Activated CD8-positive, alpha-beta memory T cell treated with anti-CD3 and anti-CD28 coated beads, Interleukin-2, amount 10 ng/mL, durations not matched to agents 7 days and 5 days (primary cell): ENCODE measurements around the gene NUDT9. TPM values are rescaled to one million over a fixed set of nuclear protein-coding genes. Genes with fewer than 3 reads are reported as not detected.
"Not testable (repeated sequence)": the region's sequence is repeated elsewhere in the genome, so short reads cannot be mapped to it uniquely, and the experiment has no call there.

Experiments
- ATAC-seq: fragments of 150-1000 bp; cut with Tn5 transposase; one replicate; pipeline ENCODE4 v1.10.0; 2021; ENCODE audit warnings: moderate library complexity
- CTCF ChIA-PET: fragments of 350-600 bp; sonication (Branson Sonifier 250); formaldehyde crosslinking; loops from one replicate; lab custom pipeline; 2021; ENCODE audit warnings: antibody characterized with exemption; lab: Charles Lee
- DNase-seq: peaks from one replicate; pipeline ENCODE4 v3.0.0-alpha.2; 2020
- H3K27ac Mint-ChIP-seq: one replicate; pipeline ENCODE4 v1.8.0; 2021; ENCODE audit warnings: mild to moderate bottlenecking, mixed read lengths
- H3K27me3 Mint-ChIP-seq: one replicate; pipeline ENCODE4 v1.8.0; 2021; ENCODE audit warnings: mixed read lengths
- H3K36me3 Mint-ChIP-seq: one replicate; pipeline ENCODE4 v1.8.0; 2021; ENCODE audit warnings: mild to moderate bottlenecking, mixed read lengths
- H3K4me1 Mint-ChIP-seq: one replicate; pipeline ENCODE4 v1.8.0; 2021; ENCODE audit warnings: mixed read lengths
- H3K4me3 Mint-ChIP-seq: one replicate; pipeline ENCODE4 v1.8.0; 2021; ENCODE audit warnings: mild to moderate bottlenecking, moderate library complexity, mixed read lengths
- H3K9me3 Mint-ChIP-seq: one replicate; pipeline ENCODE4 v1.8.0; 2022; ENCODE audit warnings: low read depth, mixed read lengths
- total RNA-seq, 2 experiments: library from RNA; stranded (reverse); gene quantifications; one replicate each; pipeline ENCODE4 v1.2.3, GENCODE V29; 2021

NUDT9 gene, protein sequence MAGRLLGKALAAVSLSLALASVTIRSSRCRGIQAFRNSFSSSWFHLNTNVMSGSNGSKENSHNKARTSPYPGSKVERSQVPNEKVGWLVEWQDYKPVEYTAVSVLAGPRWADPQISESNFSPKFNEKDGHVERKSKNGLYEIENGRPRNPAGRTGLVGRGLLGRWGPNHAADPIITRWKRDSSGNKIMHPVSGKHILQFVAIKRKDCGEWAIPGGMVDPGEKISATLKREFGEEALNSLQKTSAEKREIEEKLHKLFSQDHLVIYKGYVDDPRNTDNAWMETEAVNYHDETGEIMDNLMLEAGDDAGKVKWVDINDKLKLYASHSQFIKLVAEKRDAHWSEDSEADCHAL
- total RNA-seq: 1 to 10 TPM; 8.1 to 9.6 TPM

- Mint-ChIP-seq H3K27me3 (no peaks in the 10 kb centered on the region), H3K36me3 (no peaks in the 10 kb centered on the region), H3K9me3 (no peaks in the 10 kb centered on the region), H3K27ac (peak within 1 kb of the TSS; percentile 95), H3K4me3 (peak within 1 kb of the TSS; percentile 96), H3K4me1 (peaks cover 24% of the 10 kb centered on the region)
- CTCF ChIA-PET: interaction anchor here (0.7 to 2.2 kb wide), 4 partner anchors 24 to 47 kb away, joined by 3 to 16 read pairs (median 5); partner anchors contain the start of gene HSD17B11
- DNase-seq: peak; percentile 92
- peak; percentile 94 for ATAC-seq
Observed at GRCh38 chr4:87422104-87423052, at the start of gene NUDT9. Gene NUDT9 (plus strand): TSS chr4:87422573. CDS start chr4:87422906, 333 bp downstream.

DNA sequence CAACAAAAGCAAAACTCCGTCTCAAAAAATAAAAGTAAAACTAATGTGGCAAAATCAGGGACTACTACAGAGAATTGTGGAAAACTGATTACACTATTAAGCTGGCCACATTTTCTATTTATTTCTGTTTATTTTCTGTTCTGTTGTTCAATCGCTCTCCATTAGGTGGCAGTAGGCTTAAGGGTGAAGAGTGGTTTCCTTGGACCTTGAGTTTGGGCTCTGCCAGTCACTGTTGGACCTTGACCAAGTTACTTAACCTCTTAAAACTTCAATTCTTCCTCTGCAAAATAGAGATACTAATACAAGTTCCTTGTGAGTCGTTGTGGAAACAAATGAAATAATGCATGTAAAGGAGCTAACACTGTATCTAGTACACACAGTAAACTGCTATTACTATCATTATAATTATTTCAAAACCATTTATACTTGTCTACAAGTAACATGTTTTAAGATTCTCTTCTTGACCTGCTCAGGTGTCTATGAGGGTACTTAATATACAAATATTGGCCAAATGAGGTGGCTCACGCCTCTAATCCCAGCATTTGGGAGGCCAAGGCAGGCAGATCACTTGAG, 46.6 kb upstream of the NUDT9 start:
- H3K36me3 Mint-ChIP-seq: peaks cover 19% of the 10 kb centered on the region
- no peak overlapping the region for H3K27ac Mint-ChIP-seq
- CTCF ChIA-PET: interaction anchor here (0.6 to 3.5 kb wide), 21 partner anchors 9 to 456 kb away, joined by 3 to 39 read pairs (median 4); partner anchors contain the start of genes HSD17B11 and NUDT9
- no peak overlapping the region for H3K4me3 Mint-ChIP-seq
- peak; percentile 49 for ATAC-seq
- no peaks in the 10 kb centered on the region for H3K9me3 Mint-ChIP-seq
- H3K4me1 Mint-ChIP-seq: no peaks in the 10 kb centered on the region
- DNase-seq: no peak
- H3K27me3 Mint-ChIP-seq: no peaks in the 10 kb centered on the region

- ATAC-seq: no peak
Observed at GRCh38 chr4:87377816-87378215, 44.6 kb upstream of the NUDT9 start.

GRCh38 chr4:87382116-87382515, 40.3 kb upstream of the NUDT9 start:
- peaks cover 14% of the 10 kb centered on the region for H3K4me1 Mint-ChIP-seq
- H3K36me3 Mint-ChIP-seq: peaks cover 30% of the 10 kb centered on the region
- DNase-seq (no peak), ATAC-seq (no peak)
- CTCF ChIA-PET: interaction anchor here (0.9 to 2.2 kb wide), 2 partner anchors 9 to 28 kb away, joined by 3 to 10 read pairs; partner anchors contain the start of gene HSD17B11
- H3K27me3 Mint-ChIP-seq: no peaks in the 10 kb centered on the region
- H3K27ac Mint-ChIP-seq: no peak overlapping the region
- no peak overlapping the region for H3K4me3 Mint-ChIP-seq
- H3K9me3 Mint-ChIP-seq: no peaks in the 10 kb centered on the region

More at GRCh38 chr4:87377816-87378215, 44.6 kb upstream of the NUDT9 start:
- DNase-seq: no peak
- Mint-ChIP-seq H3K36me3 (peaks cover 10% of the 10 kb centered on the region), H3K27ac (no peak overlapping the region), H3K4me1 (no peaks in the 10 kb centered on the region), H3K9me3 (no peaks in the 10 kb centered on the region), H3K27me3 (no peaks in the 10 kb centered on the region), H3K4me3 (no peak overlapping the region)
- CTCF ChIA-PET: interaction anchor here (3.4 to 3.5 kb wide), 2 partner anchors 12 to 89 kb away, joined by 27 to 39 read pairs; partner anchors contain the start of gene HSD17B11

DNA sequence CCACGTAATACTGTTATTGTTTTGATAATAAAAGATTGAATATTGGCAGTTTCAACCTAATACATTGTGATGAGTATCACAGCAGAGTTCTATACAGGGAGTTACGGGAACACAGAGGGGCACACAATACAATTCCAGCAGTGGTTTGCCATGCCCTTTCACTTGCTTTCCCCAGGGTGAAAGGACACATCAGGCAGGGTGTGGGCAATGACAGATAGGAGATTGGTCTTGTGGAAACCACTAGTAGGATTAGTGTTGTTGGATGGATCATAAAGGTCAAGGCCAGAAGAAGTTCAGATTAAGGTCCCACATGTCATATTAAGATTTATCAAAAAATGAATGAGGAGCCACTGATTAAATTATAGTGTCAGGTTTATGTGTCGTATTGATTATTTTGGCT, 39.4 kb upstream of the NUDT9 start:
- CTCF ChIA-PET: interaction anchor here (2.2 kb wide), 1 partner anchor 8 kb away, joined by 10 read pairs; the partner anchor contains the start of gene HSD17B11
- no peak overlapping the region for H3K27ac Mint-ChIP-seq
- peaks cover 20% of the 10 kb centered on the region for H3K4me1 Mint-ChIP-seq
- no peak overlapping the region for H3K4me3 Mint-ChIP-seq
- ATAC-seq (no peak), DNase-seq (no peak)
- H3K27me3 Mint-ChIP-seq: no peaks in the 10 kb centered on the region
- peaks cover 36% of the 10 kb centered on the region for H3K36me3 Mint-ChIP-seq
- no peaks in the 10 kb centered on the region for H3K9me3 Mint-ChIP-seq

- H3K4me3 Mint-ChIP-seq, H3K27ac Mint-ChIP-seq, H3K27me3 Mint-ChIP-seq, DNase-seq, H3K9me3 Mint-ChIP-seq, ATAC-seq: not testable (repeated sequence)
- Mint-ChIP-seq H3K4me1 (peaks cover 33% of the 10 kb centered on the region), H3K36me3 (peaks cover 45% of the 10 kb centered on the region)
- CTCF ChIA-PET: interaction anchor here (2.0 kb wide), 1 partner anchor 9 kb away, joined by 4 read pairs; no protein-coding TSS in a partner anchor
Observed at GRCh38 chr4:87384466-87385132, 37.8 kb upstream of the NUDT9 start.

DNA sequence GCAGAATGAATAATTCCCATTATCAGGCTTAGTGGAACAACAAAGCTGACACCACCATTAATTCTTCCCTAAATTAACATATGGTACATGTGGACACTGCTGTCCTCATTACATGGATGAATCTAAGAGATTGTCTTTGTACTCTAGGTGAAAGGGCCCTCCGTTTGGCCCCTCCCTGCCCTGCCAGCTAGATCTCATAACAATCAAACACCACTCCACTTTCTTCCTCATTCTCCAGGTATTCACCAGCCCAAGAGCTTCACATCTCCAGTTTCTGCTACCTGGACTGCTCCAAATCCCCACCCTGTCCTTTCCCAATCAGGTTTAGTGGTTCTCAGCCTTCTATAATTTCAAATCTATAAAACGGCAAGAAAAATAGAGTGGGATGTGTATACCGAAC, 35.1 kb upstream of the NUDT9 start:
- no peak for ATAC-seq
- CTCF ChIA-PET: interaction anchor here (0.6 to 5.8 kb wide), 2 partner anchors 10 to 18 kb away, joined by 3 to 39 read pairs; no protein-coding TSS in a partner anchor
- H3K4me1 Mint-ChIP-seq: peaks cover 44% of the 10 kb centered on the region

GRCh38 chr4:87388901-87389300, 33.5 kb upstream of the NUDT9 start:
- Mint-ChIP-seq H3K4me1 (peaks cover 38% of the 10 kb centered on the region), H3K4me3 (peak overlapping the region; percentile 81), H3K27me3 (no peaks in the 10 kb centered on the region), H3K27ac (peak overlapping the region; percentile 84), H3K36me3 (peaks cover 35% of the 10 kb centered on the region), H3K9me3 (no peaks in the 10 kb centered on the region)
- DNase-seq (no peak), ATAC-seq (no peak)
- CTCF ChIA-PET: interaction anchor here (0.8 to 5.8 kb wide), 5 partner anchors 12 to 108 kb away, joined by 3 to 39 read pairs (median 4); partner anchors contain the start of gene NUDT9

More for the DNA sequence above, 35.1 kb upstream of the NUDT9 start:
- no peak overlapping the region for H3K4me3 Mint-ChIP-seq
- H3K9me3 Mint-ChIP-seq: no peaks in the 10 kb centered on the region
- H3K27ac Mint-ChIP-seq: no peak overlapping the region
- peaks cover 44% of the 10 kb centered on the region for H3K36me3 Mint-ChIP-seq
- DNase-seq: no peak
- no peaks in the 10 kb centered on the region for H3K27me3 Mint-ChIP-seq

DNA sequence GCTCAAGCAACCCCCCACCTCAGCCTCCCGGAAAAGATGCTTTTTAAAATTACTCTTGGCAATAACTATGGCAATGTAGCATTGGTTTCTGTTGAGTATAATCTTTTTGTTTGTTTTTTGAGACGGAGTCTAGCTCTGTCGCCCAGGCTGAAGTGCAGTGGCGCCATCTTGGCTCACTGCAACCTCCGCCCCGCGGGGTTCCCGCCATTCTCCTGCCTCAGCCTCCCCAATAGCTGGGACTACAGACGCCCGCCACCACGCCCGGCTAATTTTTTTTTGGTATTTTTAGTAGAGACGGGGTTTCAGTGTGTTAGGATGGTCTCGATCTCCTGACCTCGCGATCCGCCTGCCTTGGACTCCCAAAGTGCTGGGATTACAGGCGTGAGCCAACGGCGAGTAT, 32.3 kb upstream of the NUDT9 start:
- Mint-ChIP-seq H3K36me3 (peaks cover 28% of the 10 kb centered on the region), H3K4me1 (peaks cover 34% of the 10 kb centered on the region)

DNA sequence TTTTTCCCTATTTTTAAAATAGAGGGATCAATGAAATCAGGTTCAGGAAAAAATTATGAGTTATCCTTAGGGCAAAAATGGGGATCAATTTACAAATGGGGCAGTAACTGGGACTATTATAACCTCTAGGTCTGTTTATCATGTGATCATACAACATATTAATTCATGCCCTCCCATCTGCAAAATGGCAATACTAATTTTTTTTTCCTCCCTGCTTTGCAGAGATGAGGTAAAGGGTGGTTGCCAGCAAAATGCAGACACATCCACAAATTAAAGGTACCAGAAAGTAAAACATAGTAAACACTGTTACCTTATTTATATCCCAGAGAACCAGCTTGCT, 31.9 kb upstream of the NUDT9 start:
- CTCF ChIA-PET: interaction anchor here (0.6 to 5.8 kb wide), 14 partner anchors 8 to 172 kb away, joined by 3 to 39 read pairs (median 4); partner anchors contain the start of gene NUDT9
- peaks cover 26% of the 10 kb centered on the region for H3K36me3 Mint-ChIP-seq
- H3K9me3 Mint-ChIP-seq: no peaks in the 10 kb centered on the region
- H3K27ac Mint-ChIP-seq: peak overlapping the region; percentile 84
- no peaks in the 10 kb centered on the region for H3K27me3 Mint-ChIP-seq
- peak overlapping the region; percentile 81 for H3K4me3 Mint-ChIP-seq
- no peak for DNase-seq
- peaks cover 34% of the 10 kb centered on the region for H3K4me1 Mint-ChIP-seq
- ATAC-seq: no peak

More for the DNA sequence above, 32.3 kb upstream of the NUDT9 start:
- ATAC-seq, H3K9me3 Mint-ChIP-seq, DNase-seq, H3K27me3 Mint-ChIP-seq: not testable (repeated sequence)
- H3K4me3 Mint-ChIP-seq: peak overlapping the region; percentile 81
- CTCF ChIA-PET: interaction anchor here (0.6 to 5.8 kb wide), 12 partner anchors 8 to 485 kb away, joined by 3 to 39 read pairs (median 5); partner anchors contain the start of gene NUDT9
- H3K27ac Mint-ChIP-seq: peak overlapping the region; percentile 84

GRCh38 chr4:87390891-87391575, 31.3 kb upstream of the NUDT9 start, which contains the start of gene HSD17B11:
Gene HSD17B11 (minus strand): TSS chr4:87391188. CDS start chr4:87391070, 118 bp downstream.
- Mint-ChIP-seq H3K27ac (peak within 1 kb of the TSS; percentile 84), H3K27me3 (no peaks in the 10 kb centered on the region), H3K36me3 (peaks cover 23% of the 10 kb centered on the region), H3K4me1 (peaks cover 34% of the 10 kb centered on the region), H3K4me3 (peak within 1 kb of the TSS; percentile 81), H3K9me3 (no peaks in the 10 kb centered on the region)
- DNase-seq: peak; percentile 92
- CTCF ChIA-PET: interaction anchor here (0.6 to 5.8 kb wide), 15 partner anchors 9 to 172 kb away, joined by 3 to 39 read pairs (median 5); partner anchors contain the start of gene NUDT9
- ATAC-seq: peak; percentile 99
